GM23338 (cell line): ENCODE results near the gene SORCS3. TPM values are rescaled to one million over a fixed set of nuclear protein-coding genes. Genes with fewer than 3 reads are reported as not detected.

ENCODE experiments used
- CREB1 ChIP-seq: fragments of 250-450 bp; sonication (Bioruptor Pico); IDR thresholded peaks from 2 replicates; pipeline ENCODE4 v1.5.0; 2020; ENCODE audit warnings: low read depth, mild to moderate bottlenecking, moderate library complexity
- CTCF ChIP-seq, 2 experiments: fragments of 200-600 bp in 1 of 2; sonication (generic) in 1 of 2; conservative IDR thresholded peaks; 2 replicates each; pipeline versions ENCODE4 v1.5.1 to v1.6.1; 2016 to 2017; ENCODE audit warnings: antibody characterized with exemption in 2 of 2, low read depth in 2 of 2, mild to moderate bottlenecking in 2 of 2, moderate library complexity in 1 of 2
- ETS1 ChIP-seq: IDR thresholded peaks from 2 replicates; pipeline ENCODE4 v1.6.1; 2016; ENCODE audit warnings: antibody characterized with exemption
- NANOG ChIP-seq: IDR thresholded peaks from 2 replicates; pipeline ENCODE4 v1.6.1; 2016; ENCODE audit warnings: antibody characterized with exemption, borderline replicate concordance
- STAT1 ChIP-seq: IDR thresholded peaks from one replicate; pipeline ENCODE4 v1.6.1; 2016; ENCODE audit warnings: antibody characterized with exemption; ENCODE audit not compliant: unreplicated experiment
- ZNF114 ChIP-seq: fragments of 250-450 bp; sonication (Bioruptor Pico); IDR thresholded peaks from 2 replicates; pipeline ENCODE4 v1.5.0; 2020; ENCODE audit warnings: mild to moderate bottlenecking, moderate library complexity
- ZNF462 ChIP-seq: fragments of 250-450 bp; sonication (Bioruptor Pico); IDR thresholded peaks from 2 replicates; pipeline ENCODE4 v1.5.0; 2020; ENCODE audit warnings: mild to moderate bottlenecking, moderate library complexity
- polyA plus RNA-seq: library from polyadenylated mRNA; unstranded; fragments of >200 nt; fragmentation: Nextera tagmentation; extraction: Ambion mirVana; gene quantifications from 2 replicates; pipeline ENCODE4 v1.2.1, GENCODE V29; 2016
- total RNA-seq: library from RNA; depleted of rRNA; stranded (reverse); fragments of >200 nt; shearing (Covaris generic); gene quantifications from 2 replicates; pipeline ENCODE4 v1.2.3, GENCODE V29; 2014

SORCS3 gene
- total and polyA plus RNA-seq, 2 experiments from 2014 or later: 0.37 to 1.4 TPM

GRCh38 chr10:104875561-104875960, 234.5 kb downstream of the SORCS3 start (continued):
- TF ChIP-seq ZNF462: no peak
- TF ChIP-seq ETS1: no peak
- TF ChIP-seq CREB1 (CRISPR knock-in tag): no peak
- no peak for TF ChIP-seq CTCF (conservative IDR thresholded peaks at IDR 0.05; ENCODE audit: low read depth in 2 of 2)
- no peak for TF ChIP-seq STAT1
- no peak for TF ChIP-seq ZNF114 (CRISPR knock-in tag)
- no peak for TF ChIP-seq NANOG
